ENCODE results near the gene ADNP2. TPM values are rescaled to one million over a fixed set of nuclear protein-coding genes. Genes with fewer than 3 reads are reported as not detected.

The ADNP2 gene
- total and polyA plus RNA-seq, 2 of the 4 experiments (the other 2 are of a cell fraction): 5.6 to 18.3 TPM

DNA sequence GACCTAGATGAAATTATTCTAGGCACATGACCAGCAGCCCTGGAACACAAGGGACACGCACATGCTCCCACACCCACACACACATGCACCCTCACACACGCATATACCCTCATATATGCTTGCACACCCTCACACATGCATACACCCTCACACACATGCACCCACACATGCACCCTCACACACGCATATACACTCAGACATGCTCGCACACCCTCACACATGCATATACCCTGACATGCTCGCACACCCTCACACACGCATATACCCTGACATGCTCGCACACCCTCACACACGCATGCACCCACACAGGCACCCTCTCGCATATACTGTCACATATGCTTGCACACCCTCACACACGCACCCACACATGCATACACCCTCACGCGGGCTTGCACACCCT, 76.5 kb downstream of the ADNP2 start:
- H3K23ac ChIP-seq (ENCODE audit: low read depth, low read length): no peak overlapping the region
- no peak for TF ChIP-seq CEBPB (IDR thresholded peaks at IDR 0.05; ENCODE audit: low read depth, low read length)
- TF ChIP-seq POLR2A (IDR thresholded peaks at IDR 0.05; ENCODE audit: low read depth, low read length): no peak
- TF ChIP-seq MAFK (IDR thresholded peaks at IDR 0.05; ENCODE audit: low read depth, low read length): no peak
- TF ChIP-seq FOS (IDR thresholded peaks at IDR 0.05; ENCODE audit: low read depth, low read length): no peak
- no peak for TF ChIP-seq MXI1 (IDR thresholded peaks at IDR 0.05; ENCODE audit: borderline replicate concordance, low read depth, low read length)
- TF ChIP-seq SMC3 (IDR thresholded peaks at IDR 0.05; ENCODE audit: low read depth, low read length): no peak
- no peak for TF ChIP-seq RAD21 (IDR thresholded peaks at IDR 0.05; ENCODE audit: low read length)
- no peak for TF ChIP-seq CHD1 (IDR thresholded peaks at IDR 0.05; ENCODE audit: low read depth, low read length)
- no peak for TF ChIP-seq NFE2L2 (IDR thresholded peaks at IDR 0.05; ENCODE audit: low read depth, low read length)
- TF ChIP-seq, protein P1, sequence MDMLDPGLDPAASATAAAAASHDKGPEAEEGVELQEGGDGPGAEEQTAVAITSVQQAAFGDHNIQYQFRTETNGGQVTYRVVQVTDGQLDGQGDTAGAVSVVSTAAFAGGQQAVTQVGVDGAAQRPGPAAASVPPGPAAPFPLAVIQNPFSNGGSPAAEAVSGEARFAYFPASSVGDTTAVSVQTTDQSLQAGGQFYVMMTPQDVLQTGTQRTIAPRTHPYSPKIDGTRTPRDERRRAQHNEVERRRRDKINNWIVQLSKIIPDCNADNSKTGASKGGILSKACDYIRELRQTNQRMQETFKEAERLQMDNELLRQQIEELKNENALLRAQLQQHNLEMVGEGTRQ (IDR thresholded peaks at IDR 0.05; ENCODE audit: low read depth, low read length): no peak
- no peak for TF ChIP-seq MAZ (IDR thresholded peaks at IDR 0.05; ENCODE audit: borderline replicate concordance, low read depth, low read length)
- no peak for TF ChIP-seq RCOR1 (IDR thresholded peaks at IDR 0.05; ENCODE audit: insufficient replicate concordance, low read length)
- TF ChIP-seq BHLHE40 (IDR thresholded peaks at IDR 0.05; ENCODE audit: low read depth, low read length): no peak
- no peak for TF ChIP-seq CTCF (conservative IDR thresholded peaks at IDR 0.05; ENCODE audit: low read depth, low read length)
- TF ChIP-seq ELK1 (IDR thresholded peaks at IDR 0.05; ENCODE audit: borderline replicate concordance, low read depth, low read length): no peak
- no peak for TF ChIP-seq RFX5 (IDR thresholded peaks at IDR 0.05; ENCODE audit: low read depth, low read length)
- H3K36me3 ChIP-seq (ENCODE audit: control insufficient read depth, insufficient read depth, low read length): no peaks in the 10 kb centered on the region
- BruUV-seq (replicated peaks): no TSS peak
- no peak overlapping the region for H3K18ac ChIP-seq (ENCODE audit: low read depth, low read length)
- intact Hi-C loops (cut with micrococcal nuclease) (no loop called here), dilution Hi-C loops (cut with HindIII; ENCODE audit: low sequenced_read_pairs, unreplicated experiment) (no loop called here), in situ Hi-C loops (cut with MboI; ENCODE audit: low sequenced_read_pairs) (no loop called here)
- no peak overlapping the region for H3K4me2 ChIP-seq (ENCODE audit: low read depth, low read length)
- peaks cover 3% of the 10 kb centered on the region; the same call in 1 of the 2 replicates for H4K20me1 ChIP-seq (ENCODE audit: insufficient read depth, low read length)
- CTCF ChIA-PET: no interaction called here
- H2AK9ac ChIP-seq (replicated peaks; ENCODE audit: low read depth, low read length, poor library complexity): no peak overlapping the region
- 95% methylated on average over 8 of the region's 12 CpGs; no CpG with 5 or more reads in 1 of the 2 experiments for WGBS, 2 experiments (ENCODE audit: extremely low coverage in 2 of 2, insufficient read length in 1 of 2)
- POLR2A ChIA-PET (ENCODE audit: unreplicated experiment): no interaction called here
- no peak overlapping the region for H2BK5ac ChIP-seq (ENCODE audit: low read depth, low read length, poor library complexity, severe bottlenecking)
- H2BK15ac ChIP-seq (ENCODE audit: low read depth, low read length): no peak overlapping the region
- no peak overlapping the region for H3K4me3 ChIP-seq (ENCODE audit: insufficient read depth, low read depth, low read length)
- H2AK5ac ChIP-seq (ENCODE audit: low read depth, low read length): no peak overlapping the region
- no peak overlapping the region for H3K4ac ChIP-seq (ENCODE audit: low read depth, low read length)
- no peak overlapping the region for H3K14ac ChIP-seq (replicated peaks; ENCODE audit: low read depth, low read length)
- DNase-seq (no peak), ATAC-seq (ENCODE audit: low read depth) (no peak)
- no peaks in the 10 kb centered on the region for H3K27me3 ChIP-seq (ENCODE audit: control insufficient read depth, insufficient read depth, low read length)
- H4K91ac ChIP-seq (ENCODE audit: insufficient read depth, low read depth, low read length): no peak overlapping the region
- no peak overlapping the region for H2BK120ac ChIP-seq (ENCODE audit: low read depth, low read length)
- no peak overlapping the region for H4K8ac ChIP-seq (ENCODE audit: low read depth in 2 of 2, low read length in 2 of 2)
- H3K9ac ChIP-seq (ENCODE audit: low read depth, low read length): no peak overlapping the region
- peaks cover 0 to 6% of the 10 kb centered on the region in 2 experiments; a peak in 1 of 4 replicates for H3K79me1 ChIP-seq (ENCODE audit: low read depth in 1 of 2, low read length in 2 of 2)
- H2BK20ac ChIP-seq (ENCODE audit: low read depth, low read length): no peak overlapping the region
- H3K9me3 ChIP-seq (ENCODE audit: control insufficient read depth, insufficient read depth, low read length): no peaks in the 10 kb centered on the region
- H3K27ac ChIP-seq (ENCODE audit: insufficient read depth, low read length): no peak overlapping the region
- H3K56ac ChIP-seq (ENCODE audit: extremely low read depth, insufficient read depth, low read length): no peak overlapping the region
- no peaks in the 10 kb centered on the region; the same call in 1 of the 2 replicates for H3K4me1 ChIP-seq (ENCODE audit: control insufficient read depth, insufficient read depth, low read length)
- peaks cover 3% of the 10 kb centered on the region; the same call in 1 of the 2 replicates for H3K9me1 ChIP-seq (ENCODE audit: insufficient read depth, low read length)
- H2AFZ ChIP-seq (replicated peaks; ENCODE audit: low read length, poor library complexity): no peak overlapping the region
- H4K5ac ChIP-seq (ENCODE audit: low read depth, low read length): no peak overlapping the region

Data from IMR-90 (cell line).